Heart right ventricle (tissue), 16 donors: ENCODE results near the gene PSMB2. TPM values are rescaled to one million over a fixed set of nuclear protein-coding genes. Genes with fewer than 3 reads are reported as not detected.

Experiments used
- ATAC-seq, 8 donors: fragments of 200-7000 bp; cut with Tn5 transposase; one replicate each; pipeline ENCODE4 v1.9.1; 2020; ENCODE audit warnings: mild to moderate bottlenecking in 8 of 8, moderate library complexity in 8 of 8, moderate number of reproducible peaks in 1 of 8
- DNase-seq, 2 donors: peaks; one replicate each; pipeline ENCODE4 v3.0.0-alpha.2; 2020
- H3K27ac ChIP-seq, 10 donors: fragments of 200-600 bp; sonication (generic) in 2 of 10; one replicate each; pipeline versions ENCODE4 v1.5.0 to v1.8.0; 2020 to 2022; ENCODE audit warnings: mild to moderate bottlenecking in 3 of 10
- H3K27me3 ChIP-seq, 7 donors: fragments of 200-600 bp; one replicate each; pipeline ENCODE4 v1.8.0; 2021 to 2022; ENCODE audit warnings: mild to moderate bottlenecking in 2 of 7
- H3K36me3 ChIP-seq, 9 donors: fragments of 200-600 bp; sonication (generic) in 1 of 9; one replicate each; pipeline versions ENCODE4 v1.5.0 to v1.8.0; 2020 to 2022; ENCODE audit warnings: mild to moderate bottlenecking in 2 of 9
- H3K4me1 ChIP-seq, 9 donors: fragments of 200-600 bp; sonication (generic) in 1 of 9; one replicate each; pipeline versions ENCODE4 v1.5.0 to v1.8.0; 2020 to 2022; ENCODE audit warnings: mild to moderate bottlenecking in 4 of 9
- H3K4me3 ChIP-seq, 10 donors: fragments of 200-600 bp; sonication (generic) in 2 of 10; one replicate each; pipeline versions ENCODE4 v1.5.0 to v1.8.0; 2020 to 2022; ENCODE audit warnings: mild to moderate bottlenecking in 7 of 10, moderate library complexity in 2 of 10
- H3K9me3 ChIP-seq, 11 donors: fragments of 200-600 bp in 10 of 11; sonication (generic) in 2 of 11; one replicate each; pipeline versions ENCODE4 v1.5.0 to v1.8.0; 2013 to 2022; ENCODE audit warnings: mild to moderate bottlenecking in 2 of 11, control low read depth in 1 of 11, moderate library complexity in 1 of 11
- WGBS, 2 donors: extraction: QIAGEN DNeasy Blood & Tissue Kit; methylation state at CpG; one replicate each; pipeline ENCODE4 v1.1.7; 2013; ENCODE audit warnings: inconsistent platforms in 1 of 2; 5-methylcytosine and 5-hydroxymethylcytosine counted together
- intact Hi-C, 10 donors: fragments of 100-400 bp; cut with DNase I; formaldehyde crosslinking; loops; one replicate each; pipeline versions ENCODE4 v1.11.1 to v1.14.2; 2022
- polyA plus RNA-seq, 2 donors: library from polyadenylated mRNA; stranded (reverse); fragments of 200-250 nt; gene quantifications; one replicate each; pipeline ENCODE4 v1.2.3, GENCODE V29; 2013
- total RNA-seq, 10 donors: library from RNA; stranded (reverse); fragmentation: NEBNext Ultra II Directional in 3 of 10; extraction: Animal tissue kit (Norgen Biotek cat#: 25700) in 3 of 10; gene quantifications; one replicate each; pipeline versions ENCODE4 v1.2.1 to v1.2.4, GENCODE V29; 2021 to 2023
- TF ChIP-seq, protein P1 (sequence below), 9 donors: fragments of 200-600 bp; sonication (generic) in 2 of 9; IDR thresholded peaks; one replicate each; pipeline versions ENCODE4 v1.5.0 to v1.8.0; 2021 to 2022; ENCODE audit warnings: antibody characterized with exemption in 9 of 9, mild to moderate bottlenecking in 5 of 9, moderate library complexity in 1 of 9
- donor health status: Arrhythmogenic right ventricular cardiomyopathy.
- donor health status: ischemic (EF 13 %, LVEDD 7.1; RV severe dilation, severe dysfunction).
- donor health status: healthy with polysubstance abuse.
- donor health status: DM: no; HTN: yes; CAD: no.
- donor health status: DM: no; HTN: no; CAD: no.
- donor health status: ischemic (EF 25% LVEDD 6.9; RV normal size, moderate dysfunction).
- donor health status: ischemic (EF 25% LVEDD 5.7; RV mildly dilated, moderate dysfunction).
- donor health status: healthy.
- donor health status: DM: yes; HTN: yes; CAD: no.
- donor health status: Ischemic cardiomyopathy.
- donor health status: ischemic (EF 35%, LVEDD 5.7; RV mildly dilated, moderate dysfunction).
- donor health status: nonischemic (EF 11% LVEDD 7.7; RV severe dilation, severe dysfunction).
- donor health status: DM: yes; HTN: yes; CAD: no.
- donor health status: PGD.
- donor health status: ischemic (EF 29% LVEDD 5.4; RV normal size, mild dysfunction).
- donor health status: nonischemic (EF 23%, LVEDD 6.1; RV moderate dilation, normal function).

PSMB2 gene
- total and polyA plus RNA-seq, 12 donors, result 34.1 to 55.0 (median 39.1) TPM

- DNase-seq (no peak), ATAC-seq (no peak)
- H3K4me1 ChIP-seq, result peaks cover 0 to 45% (median 24%) of the 10 kb centered on the region in 9 donors
- H3K27ac ChIP-seq, result no peak overlapping the region
- H3K36me3 ChIP-seq, result peaks cover 0 to 56% (median 0%) of the 10 kb centered on the region in 9 donors
- H3K9me3 ChIP-seq, result no peaks in the 10 kb centered on the region
- WGBS, 2 donors, result 90 to 93% methylated on average over 15 of the region's 15 CpGs
- TF ChIP-seq, protein P1, sequence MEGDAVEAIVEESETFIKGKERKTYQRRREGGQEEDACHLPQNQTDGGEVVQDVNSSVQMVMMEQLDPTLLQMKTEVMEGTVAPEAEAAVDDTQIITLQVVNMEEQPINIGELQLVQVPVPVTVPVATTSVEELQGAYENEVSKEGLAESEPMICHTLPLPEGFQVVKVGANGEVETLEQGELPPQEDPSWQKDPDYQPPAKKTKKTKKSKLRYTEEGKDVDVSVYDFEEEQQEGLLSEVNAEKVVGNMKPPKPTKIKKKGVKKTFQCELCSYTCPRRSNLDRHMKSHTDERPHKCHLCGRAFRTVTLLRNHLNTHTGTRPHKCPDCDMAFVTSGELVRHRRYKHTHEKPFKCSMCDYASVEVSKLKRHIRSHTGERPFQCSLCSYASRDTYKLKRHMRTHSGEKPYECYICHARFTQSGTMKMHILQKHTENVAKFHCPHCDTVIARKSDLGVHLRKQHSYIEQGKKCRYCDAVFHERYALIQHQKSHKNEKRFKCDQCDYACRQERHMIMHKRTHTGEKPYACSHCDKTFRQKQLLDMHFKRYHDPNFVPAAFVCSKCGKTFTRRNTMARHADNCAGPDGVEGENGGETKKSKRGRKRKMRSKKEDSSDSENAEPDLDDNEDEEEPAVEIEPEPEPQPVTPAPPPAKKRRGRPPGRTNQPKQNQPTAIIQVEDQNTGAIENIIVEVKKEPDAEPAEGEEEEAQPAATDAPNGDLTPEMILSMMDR (IDR thresholded peaks at IDR 0.05), result no peak
- intact Hi-C loops, result loop anchor here in 6 of 10 donors (2.0 to 10.0 kb wide), 7 partner anchors 109 to 370 kb away; partner anchors contain the start of genes C1orf216 (in 2 of the 6) and SFPQ (in 1 of the 6)
- H3K4me3 ChIP-seq, result no peak overlapping the region
- no peaks in the 10 kb centered on the region for H3K27me3 ChIP-seq
Measured at GRCh38 chr1:35561972-35562680, 79.2 kb downstream of the PSMB2 start.

DNA sequence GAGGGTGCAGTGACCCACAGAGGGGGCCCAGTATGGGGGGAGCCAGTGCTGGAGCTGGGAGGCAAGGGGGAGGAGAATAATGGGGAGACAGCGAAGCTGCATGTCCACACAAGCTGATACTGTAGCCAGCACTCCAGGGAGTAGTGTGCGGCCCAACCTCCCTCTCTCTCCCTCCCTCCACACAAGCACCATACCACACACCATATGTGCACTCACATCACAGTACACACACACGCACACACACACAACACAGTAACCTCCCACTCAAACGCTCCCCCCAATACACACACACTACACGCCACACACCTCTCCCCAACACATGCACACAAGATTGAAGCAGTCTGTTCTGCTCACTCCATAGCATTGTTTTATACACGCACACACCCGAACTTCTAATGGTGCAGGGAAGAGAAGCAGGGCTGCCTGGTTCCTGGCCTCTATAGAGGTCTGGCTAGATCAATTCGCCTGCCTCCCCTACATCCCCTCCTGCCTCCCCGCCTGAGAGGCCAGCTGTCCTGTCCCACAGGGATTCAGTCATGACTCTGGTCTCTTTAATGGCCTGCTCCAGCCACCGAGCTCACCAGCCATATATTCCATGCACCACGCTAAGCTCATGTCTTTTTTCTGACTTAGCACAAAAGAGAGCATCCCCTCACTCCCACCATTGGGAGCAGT is 79.9 kb downstream of the PSMB2 start:
- H3K4me1 ChIP-seq, result peaks cover 0 to 49% (median 28%) of the 10 kb centered on the region in 9 donors
- H3K27me3 ChIP-seq, result no peaks in the 10 kb centered on the region
- no peak for DNase-seq
- WGBS, 2 donors, result 77 to 82% methylated on average over 11 of the region's 11 CpGs
- intact Hi-C loops, result loop anchor here in 5 of 10 donors (2.0 to 10.0 kb wide), 6 partner anchors 109 to 369 kb away; partner anchors contain the start of genes C1orf216 (in 2 of the 5) and SFPQ (in 1 of the 5)
- H3K4me3 ChIP-seq, result no peak overlapping the region
- no peaks in the 10 kb centered on the region for H3K9me3 ChIP-seq
- peaks cover 0 to 50% (median 0%) of the 10 kb centered on the region in 9 donors for H3K36me3 ChIP-seq
- no peak for ATAC-seq
- TF ChIP-seq, protein P1 (IDR thresholded peaks at IDR 0.05), result no peak
- peak overlapping the region in 6 of 10 donors; percentile 36 to 68 (median 46) for H3K27ac ChIP-seq

DNA sequence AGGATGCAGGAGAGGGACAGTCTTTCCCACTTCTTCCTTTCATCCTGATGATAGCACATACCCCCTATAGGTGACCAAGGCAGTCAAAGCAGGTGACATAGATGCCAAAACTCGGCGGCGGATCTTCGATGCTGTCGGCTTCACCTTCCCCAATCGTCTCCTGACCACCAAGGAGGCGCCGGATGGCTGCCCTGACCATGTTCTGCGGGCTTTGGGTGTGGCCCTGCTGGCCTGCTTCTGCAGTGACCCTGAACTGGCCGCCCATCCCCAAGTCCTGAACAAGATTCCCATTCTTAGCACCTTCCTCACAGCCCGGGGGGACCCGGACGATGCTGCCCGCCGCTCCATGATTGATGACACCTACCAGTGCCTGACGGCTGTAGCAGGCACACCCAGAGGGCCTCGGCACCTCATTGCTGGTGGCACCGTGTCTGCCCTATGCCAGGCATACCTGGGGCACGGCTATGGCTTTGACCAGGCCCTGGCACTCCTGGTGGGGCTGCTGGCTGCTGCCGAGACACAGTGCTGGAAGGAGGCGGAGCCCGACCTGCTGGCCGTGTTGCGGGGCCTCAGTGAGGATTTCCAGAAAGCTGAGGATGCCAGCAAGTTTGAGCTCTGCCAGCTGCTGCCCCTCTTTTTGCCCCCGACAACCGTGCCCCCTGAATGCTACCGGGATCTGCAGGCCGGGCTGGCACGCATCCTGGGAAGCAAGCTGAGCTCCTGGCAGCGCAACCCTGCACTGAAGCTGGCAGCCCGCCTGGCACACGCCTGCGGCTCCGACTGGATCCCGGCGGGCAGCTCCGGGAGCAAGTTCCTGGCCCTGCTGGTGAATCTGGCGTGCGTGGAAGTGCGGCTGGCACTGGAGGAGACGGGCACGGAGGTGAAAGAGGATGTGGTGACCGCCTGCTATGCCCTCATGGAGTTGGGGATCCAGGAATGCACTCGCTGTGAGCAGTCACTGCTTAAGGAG is 80.8 kb downstream of the PSMB2 start:
- peaks cover 0 to 45% (median 0%) of the 10 kb centered on the region in 9 donors for H3K36me3 ChIP-seq
- peaks cover 0 to 58% (median 37%) of the 10 kb centered on the region in 9 donors for H3K4me1 ChIP-seq
- DNase-seq (peak; percentile 68 to 77), ATAC-seq (peak in 7 of 8 donors; percentile 4 to 44 (median 15))
- H3K9me3 ChIP-seq, result no peaks in the 10 kb centered on the region
- 52 to 59% methylated on average over 44 of the region's 44 CpGs for WGBS, 2 donors
- TF ChIP-seq, protein P1 (IDR thresholded peaks at IDR 0.05), result no peak
- H3K27ac ChIP-seq, result peak overlapping the region in 7 of 10 donors; percentile 5 to 68 (median 45)
- no peaks in the 10 kb centered on the region for H3K27me3 ChIP-seq
- intact Hi-C loops, result loop anchor here in 5 of 10 donors (2.0 to 10.0 kb wide), 6 partner anchors 108 to 368 kb away; partner anchors contain the start of genes C1orf216 (in 2 of the 5) and SFPQ (in 1 of the 5)
- H3K4me3 ChIP-seq, result peak overlapping the region in 1 of 10 donors; percentile 5
